NCI-H446 treated with DMSO at 0.1 percent for 48 hours (cell line): Measurements from ENCODE around the gene VPS13A.
"Not testable (repeated sequence)": the region's sequence is repeated elsewhere in the genome, so short reads cannot be mapped to it uniquely, and the experiment has no call there.

Experiments
- DNase-seq: peaks from one replicate; lab custom pipeline; 2025; lab: John Stamatoyannopoulos, UW

VPS13A gene

DNA sequence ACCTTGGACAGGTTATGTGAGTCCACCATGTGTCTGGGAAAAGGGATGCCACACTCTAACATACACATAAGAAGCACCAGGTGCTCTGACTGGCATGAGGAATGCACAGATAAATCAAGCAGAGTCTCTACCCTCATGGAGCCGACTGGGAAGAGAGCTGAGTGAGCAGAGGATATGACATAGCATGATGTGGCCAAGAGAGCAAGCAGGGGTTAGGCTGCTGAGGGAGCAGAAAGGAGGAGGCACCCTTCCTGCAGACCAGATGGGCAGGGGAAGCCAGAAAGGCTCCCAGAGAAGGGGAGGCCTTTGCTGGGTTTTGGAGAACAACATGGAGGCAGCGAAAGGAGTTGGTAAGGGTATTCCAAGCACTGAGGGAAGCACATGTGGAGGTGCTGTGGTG is 247.7 kb downstream of the VPS13A start:
- no peak for DNase-seq

DNA sequence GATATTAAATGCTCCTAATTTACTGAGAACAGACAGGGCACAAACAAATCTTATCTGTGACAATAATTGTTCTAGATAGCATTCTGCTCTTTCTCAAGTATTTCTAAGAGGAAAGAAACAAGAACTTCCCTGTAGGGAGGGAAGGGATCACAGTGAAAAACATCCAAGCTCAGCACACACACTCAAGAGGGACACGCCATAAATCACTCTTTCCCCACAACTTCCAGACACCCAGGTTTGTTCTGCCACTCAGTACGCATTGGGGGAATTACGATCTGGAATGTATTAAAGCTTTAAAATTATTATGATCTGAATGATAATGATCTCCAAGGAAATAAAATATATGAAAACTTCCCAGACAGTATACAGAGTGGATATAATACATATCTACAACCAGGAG is 249.4 kb downstream of the VPS13A start:
- no peak for DNase-seq

DNA sequence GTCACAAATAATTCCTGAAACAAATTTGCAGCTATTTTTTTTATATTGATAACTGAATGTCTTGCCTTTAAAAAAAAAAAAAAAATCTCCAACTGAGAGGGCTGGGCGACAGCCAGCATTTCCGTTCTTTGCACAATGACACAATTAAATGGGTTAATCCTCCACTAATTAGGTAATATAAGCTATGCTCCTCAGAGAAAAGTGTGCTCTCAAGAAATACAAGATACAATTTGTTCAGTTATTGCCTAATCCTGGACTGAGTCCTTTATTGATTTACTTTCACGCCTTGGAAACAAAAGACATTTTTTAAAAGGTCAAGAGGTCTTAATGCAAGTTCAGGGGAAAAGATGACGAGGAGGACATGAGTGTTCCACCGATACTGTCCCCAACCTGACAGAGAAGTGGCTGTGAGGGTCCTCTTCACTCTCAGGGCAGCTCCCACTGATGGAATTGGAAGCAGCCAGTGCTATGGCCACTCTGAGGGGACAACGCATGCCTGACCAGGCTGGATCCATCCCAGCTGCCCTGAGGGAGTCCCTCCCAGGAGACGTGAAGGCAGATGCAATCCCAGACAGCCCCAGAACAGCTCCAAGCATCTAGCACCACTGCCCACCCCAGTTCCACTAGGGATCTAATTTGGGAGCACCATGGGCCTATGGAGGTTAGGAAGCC is 250.1 kb downstream of the VPS13A start:
- DNase-seq: no peak

DNA sequence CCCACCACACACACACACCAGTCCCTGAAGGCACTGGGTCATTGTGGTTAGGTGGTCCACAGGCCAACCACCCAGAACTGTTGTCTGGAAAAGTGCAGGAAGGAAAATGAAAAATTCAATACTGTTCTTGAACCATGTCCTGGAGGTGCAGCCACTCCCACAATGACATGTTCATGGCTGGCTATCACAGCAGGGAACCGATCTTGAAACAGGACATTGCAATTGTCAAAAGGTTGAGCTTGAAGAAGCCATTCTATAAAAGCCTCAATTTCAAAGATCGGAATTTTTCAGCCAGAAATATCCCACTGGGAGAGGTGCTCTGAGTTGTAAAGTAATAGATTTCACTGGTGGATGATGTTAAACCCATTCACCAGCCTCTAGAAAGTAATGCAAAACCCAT is 252.6 kb downstream of the VPS13A start:
- no peak for DNase-seq

DNA sequence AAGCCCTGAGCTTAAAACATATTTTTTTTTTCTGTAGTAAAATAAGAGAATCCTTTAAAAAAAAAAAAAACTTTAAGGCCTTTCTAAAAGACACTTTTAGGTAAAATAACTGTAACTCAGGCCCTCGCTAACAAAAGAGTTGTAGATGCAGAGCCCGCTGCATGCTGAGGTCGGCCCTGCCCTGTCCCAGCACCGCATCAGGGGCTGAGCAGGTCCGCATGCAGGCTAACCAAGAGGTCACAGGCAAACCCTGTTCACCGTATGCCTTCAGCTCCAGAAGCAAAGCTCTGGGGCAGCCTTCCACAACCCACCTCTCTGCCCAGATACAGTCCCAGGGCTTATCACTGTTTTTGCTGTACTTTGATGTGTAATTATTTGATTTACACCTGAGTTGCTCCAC is 254.7 kb downstream of the VPS13A start:
- DNase-seq: no peak

DNA sequence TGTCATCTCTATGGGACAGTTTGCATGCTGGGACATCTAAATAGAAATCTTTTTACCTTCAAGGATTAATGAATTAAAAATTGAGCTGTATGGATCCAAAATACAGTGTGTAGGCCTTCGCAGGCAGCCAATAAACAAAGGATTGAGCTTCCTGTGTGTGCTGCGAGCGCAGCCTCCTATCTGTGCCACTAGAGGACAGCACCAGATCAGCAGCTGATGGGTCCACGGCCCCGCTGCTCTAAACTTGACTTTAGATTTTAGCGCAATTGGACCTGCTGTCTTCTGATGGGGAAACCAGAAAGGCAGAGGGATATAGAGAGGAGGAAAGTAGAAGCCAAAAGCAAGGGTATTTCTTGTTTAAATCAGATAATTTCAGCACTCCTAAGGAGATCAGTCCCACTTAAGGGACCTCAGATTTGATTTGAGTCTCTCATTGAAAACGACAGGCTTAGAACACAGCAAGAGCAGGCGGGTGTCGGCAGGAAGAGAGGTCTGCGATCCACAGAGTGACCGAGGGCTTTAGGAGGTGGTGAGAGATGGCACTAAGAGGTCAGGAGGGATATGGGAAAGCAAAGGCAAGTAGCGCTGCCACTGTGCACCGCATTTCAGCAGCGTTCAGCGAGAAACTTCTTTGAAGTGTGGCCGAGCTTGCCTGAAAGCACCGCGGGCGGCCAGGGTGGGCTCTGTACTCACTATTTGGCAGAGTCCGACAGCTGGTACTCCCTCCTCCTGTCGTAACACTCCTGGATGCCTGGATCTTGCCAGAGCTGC is 256.5 kb downstream of the VPS13A start:
- DNase-seq: peak; percentile 7

DNA sequence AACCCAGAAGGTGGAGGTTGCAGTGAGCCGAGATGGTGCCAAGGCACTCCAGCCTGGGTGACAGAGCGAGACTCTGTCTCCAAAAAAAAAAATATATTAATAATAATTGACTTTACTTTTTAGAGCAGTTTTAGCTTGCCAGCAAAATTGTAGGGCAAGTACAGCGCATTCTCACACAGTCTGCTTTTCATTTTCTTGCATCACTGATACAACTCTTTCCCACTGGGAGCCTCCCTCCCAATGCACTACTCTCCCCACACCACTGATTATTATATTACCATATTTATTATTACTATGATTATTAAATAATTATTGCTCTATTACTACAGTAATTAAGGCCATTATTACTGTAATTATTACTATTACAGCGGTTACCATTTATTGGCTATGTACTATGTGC is 257.9 kb downstream of the VPS13A start:
- DNase-seq: no peak

DNA sequence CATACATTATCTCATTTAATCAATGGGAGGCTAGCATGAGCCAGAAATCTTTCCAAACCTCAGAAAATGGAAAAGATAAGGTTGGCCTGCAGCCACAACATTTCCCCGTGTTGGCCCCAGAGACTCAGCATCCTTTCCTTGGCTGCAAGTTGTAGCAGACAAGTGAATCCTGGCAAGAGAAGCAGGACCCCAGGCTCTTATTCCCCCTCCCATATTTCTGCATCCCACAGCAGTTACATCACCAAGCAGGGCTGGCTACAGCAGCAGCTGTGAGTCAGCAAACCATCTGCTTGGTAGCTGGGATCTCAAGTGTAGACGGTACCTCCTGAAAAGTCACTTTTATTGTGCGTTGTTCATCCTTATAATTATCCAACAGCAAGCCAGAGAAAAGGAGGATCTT is 258.4 kb downstream of the VPS13A start:
- peak; percentile 9 for DNase-seq

DNA sequence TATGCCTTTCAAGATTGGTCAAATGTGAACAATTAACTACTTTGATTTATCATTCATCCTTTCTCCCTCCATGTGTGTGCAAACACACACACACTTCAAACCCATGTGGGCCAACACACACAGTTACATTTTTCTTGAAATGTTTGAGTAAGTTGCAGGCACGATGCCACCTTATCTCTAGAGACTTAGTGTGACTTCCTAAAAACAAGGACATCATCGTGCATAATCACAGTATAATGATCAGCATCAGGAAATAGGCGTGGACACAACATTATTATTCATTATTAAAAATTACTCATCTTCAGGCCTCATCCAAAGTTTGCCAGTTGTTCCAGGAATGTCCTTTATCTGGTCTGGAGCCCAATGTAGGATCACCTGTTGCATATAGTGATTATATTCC is 261.3 kb downstream of the VPS13A start:
- DNase-seq: no peak

DNA sequence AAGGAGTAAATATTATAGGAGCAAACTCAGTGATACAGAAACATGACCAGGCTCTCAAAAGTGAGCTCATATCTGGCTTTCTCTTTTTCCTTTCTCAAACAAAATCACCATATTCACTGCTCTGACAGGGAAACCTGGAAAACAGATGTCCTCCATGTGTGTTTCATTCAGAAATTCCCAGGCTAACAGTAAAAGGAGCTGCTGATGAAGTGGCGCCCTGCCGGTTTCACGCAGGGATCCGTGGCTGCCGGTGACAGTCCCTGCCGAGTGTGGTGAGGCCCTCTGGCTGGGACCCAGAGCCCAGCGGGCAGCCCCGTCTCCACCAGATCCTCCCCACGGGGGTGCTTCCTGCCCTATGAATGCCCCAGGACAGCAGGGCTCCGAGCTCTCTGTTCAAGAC is 262.7 kb downstream of the VPS13A start:
- DNase-seq: no peak

DNA sequence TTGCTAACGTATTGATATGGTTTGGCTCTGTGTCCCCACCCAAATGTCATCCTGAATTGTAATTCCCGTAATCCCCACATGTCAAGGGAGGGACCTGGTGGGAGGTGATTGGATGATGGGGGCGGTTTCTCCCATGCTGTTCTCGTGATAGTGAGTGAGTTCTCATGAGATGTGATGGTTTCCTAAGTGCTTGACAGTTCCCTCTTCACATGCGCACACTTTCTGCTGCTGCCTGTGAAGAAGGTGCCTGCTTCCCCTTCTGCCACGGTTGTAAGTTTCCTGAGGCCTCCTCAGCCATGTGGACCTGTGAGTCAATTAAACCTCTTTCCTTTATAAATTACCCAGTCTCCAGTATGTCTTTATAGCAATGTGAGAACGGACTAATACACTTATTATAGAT is 263.8 kb downstream of the VPS13A start:
- DNase-seq: not testable (repeated sequence)

DNA sequence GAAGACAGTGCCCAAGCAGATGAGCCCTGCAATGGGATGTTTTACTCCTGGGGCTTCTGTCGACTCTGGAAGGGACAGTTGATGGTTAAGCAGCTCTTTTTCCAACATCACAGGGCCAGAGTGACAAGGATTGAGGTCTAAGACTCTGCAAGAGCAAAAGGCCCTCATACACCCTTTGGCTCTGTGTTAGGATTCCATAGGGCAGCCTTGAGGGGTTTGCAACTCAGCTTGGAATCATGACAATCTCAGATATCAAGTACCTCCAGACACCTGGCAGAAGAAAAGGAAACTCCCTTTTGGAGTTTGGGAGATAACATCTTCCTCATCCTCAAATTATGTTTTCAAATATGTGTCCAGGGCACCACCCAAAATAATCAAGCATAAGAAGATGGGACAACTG is 265.1 kb downstream of the VPS13A start:
- no peak for DNase-seq

DNA sequence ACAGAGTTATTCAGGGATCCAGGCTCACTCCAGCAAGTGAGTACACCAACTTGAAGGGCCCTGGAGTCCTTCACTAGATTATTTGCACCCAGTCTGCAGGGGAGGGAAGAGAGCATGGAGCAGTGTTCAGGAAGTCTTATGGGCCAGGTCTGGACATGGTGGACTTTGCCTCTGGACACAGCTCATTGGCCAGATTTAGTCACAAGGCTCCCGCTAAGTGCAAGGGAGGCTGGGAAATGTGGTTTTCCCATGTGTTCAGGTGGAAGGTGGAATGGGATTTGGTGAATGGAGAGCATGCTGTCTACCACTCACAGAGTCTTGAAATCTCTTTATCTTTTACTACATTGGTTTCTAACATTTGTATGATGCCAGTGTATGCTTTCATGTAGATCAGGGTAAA is 270.3 kb downstream of the VPS13A start:
- DNase-seq: no peak

DNA sequence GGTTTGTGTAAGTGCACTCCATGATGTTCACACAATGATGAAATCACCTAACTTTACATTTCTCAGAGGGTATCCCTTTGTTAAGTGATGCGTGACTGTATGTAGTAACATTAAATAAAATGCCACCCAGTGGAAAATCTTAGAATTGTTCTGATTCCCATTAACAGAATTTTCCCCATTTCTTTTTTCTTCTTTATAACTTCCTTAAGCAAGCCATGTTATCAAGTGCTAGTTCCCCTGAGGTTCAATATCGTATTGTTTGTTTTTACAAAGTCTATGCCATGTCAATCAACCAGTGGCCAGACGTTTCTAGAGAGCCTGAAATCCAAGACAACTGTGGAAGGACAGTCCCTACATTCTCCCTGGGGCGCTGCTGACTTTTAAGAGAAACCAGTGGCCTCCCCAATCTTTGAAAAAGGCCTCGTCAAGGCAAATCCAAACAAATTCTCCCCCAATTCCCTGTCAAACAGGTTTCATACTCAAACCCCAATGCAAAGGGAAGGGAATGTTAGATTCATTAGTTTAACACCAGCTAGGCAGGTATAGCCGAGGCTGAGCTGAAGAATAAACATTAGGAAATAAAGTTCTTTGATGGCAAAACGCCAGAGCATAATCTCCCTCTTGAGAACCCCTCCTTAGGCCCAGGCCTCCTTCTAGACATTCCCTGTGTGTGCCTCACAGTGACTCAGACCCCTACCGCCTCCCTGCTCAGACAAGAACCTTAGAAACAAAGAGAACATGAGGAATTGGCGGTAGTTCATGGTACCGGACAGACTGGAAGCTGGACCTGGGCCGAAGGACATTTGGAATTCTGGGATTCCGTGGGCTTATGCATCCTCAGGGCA is 272.1 kb downstream of the VPS13A start:
- DNase-seq: no peak

DNA sequence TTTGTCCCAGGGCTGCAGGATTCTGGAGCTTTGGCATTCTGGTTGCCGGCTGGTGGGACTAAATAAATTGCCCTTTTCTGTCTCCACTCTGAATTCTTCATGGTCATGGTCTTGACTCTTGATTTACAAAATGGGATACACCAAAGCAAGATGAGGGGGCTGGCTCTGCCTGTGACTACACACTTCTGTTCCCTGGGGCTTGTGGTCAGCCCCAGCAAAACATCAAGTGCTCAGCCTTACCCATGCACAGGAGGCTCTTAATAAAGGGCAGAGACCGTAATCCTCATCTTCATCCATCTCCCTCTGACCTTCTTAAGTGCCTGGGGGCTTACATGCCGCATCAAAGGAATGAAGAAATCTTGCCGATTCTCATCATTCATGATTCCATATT is 272.7 kb downstream of the VPS13A start:
- no peak for DNase-seq

DNA sequence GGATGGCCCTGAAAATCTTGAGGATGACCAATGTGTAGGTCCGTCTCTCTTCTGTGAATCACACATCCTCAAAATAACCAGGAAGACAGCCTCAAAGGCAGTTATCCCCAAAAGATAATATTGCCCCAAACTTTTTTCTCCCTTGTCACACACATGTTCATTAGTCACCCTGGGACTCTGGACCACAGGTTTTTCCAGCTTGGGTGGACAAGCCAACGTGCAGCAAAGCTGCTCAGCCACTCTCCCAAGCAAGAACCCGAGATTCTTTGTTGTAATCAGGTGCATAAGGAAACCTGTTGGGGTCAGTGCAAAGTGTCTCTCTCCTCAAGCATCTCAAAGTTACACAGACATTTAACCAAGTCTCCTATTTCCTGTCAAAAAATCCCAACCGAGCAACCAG is 274.2 kb downstream of the VPS13A start:
- DNase-seq: no peak

DNA sequence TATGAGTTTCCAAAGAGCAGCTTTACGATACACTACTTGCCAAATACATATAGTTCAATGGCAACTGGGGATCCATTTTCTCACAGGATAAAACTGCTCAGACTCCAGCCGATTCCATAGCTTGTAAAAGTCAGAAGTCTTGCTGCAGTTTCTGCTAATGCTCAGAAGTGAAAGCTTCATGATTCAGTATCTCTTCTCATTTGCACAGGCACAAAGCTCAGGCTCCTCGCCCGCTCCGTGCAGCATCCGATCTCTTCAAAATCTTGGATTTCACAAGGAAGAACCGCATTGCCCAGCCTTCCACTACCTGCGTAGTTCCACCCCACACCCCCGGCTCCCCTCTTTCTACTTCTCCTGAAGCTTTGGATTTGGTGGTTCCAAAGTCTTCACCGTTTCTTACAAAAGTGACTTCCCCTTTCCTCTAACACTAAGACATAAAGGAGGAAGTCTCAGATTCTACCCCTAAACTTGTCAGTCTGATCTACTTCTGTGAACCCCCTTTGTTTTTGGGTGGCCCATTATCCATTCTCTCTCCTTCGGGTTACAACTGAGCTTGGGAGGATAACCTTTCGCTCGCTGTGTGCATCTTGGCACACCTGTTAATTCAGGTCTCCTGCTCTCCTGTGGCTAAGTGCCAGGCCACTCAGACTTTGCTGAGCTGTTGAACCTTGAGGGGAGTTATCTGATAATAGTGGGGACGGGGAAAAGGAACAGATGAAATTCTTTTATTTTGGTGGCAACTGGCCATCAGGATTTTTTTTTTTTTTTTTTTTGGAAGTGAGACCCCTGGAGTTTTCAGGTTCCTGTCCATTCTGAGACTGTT is 276.7 kb downstream of the VPS13A start:
- no peak for DNase-seq

DNA sequence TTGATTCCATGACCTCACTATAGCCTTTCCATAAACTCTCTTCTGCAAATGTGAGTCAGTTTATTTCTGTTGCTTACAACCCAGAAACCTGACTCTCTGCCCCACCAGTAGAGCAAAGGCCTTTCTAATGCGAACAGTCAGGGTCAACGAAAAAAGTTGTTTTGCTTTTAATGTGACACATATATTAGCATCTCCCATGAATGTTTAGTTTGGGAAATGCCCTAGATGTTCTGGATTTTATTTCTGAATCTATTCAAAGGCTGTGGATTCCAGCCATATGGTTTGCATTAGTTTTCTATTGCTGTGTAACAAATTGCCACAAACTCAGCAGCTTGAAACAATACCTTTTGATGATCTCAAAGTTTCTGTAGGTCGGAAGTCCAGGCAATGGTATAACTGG is 277.3 kb downstream of the VPS13A start:
- DNase-seq: no peak

DNA sequence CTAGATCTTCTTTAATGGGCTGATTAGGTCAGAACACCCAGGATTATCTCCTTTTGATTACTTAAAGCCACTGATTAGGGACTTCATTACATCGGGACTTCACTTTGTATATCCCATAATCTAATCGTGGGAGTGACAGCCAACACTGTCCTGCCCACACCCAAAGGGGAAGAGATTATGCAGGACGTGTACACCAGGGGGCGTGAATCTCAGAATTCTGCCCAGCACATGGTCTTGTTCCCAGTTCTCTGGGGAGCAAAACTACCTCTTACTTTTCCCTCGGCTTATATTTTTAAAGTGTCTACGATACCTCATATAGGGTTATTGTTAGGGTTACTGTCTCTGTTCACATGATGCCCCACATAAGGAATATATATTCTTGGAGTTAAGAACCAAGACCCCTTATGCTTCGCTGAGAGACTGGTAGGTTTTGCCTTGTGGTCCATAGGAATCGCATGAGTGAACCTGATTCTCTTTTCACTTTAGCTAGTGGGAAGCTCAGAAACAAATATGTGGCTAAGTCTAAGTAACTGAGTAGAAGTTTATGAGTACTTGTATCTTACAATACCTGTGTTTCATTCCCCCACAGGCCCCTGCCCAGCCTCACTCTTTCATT is 278.1 kb downstream of the VPS13A start:
- DNase-seq: no peak

DNA sequence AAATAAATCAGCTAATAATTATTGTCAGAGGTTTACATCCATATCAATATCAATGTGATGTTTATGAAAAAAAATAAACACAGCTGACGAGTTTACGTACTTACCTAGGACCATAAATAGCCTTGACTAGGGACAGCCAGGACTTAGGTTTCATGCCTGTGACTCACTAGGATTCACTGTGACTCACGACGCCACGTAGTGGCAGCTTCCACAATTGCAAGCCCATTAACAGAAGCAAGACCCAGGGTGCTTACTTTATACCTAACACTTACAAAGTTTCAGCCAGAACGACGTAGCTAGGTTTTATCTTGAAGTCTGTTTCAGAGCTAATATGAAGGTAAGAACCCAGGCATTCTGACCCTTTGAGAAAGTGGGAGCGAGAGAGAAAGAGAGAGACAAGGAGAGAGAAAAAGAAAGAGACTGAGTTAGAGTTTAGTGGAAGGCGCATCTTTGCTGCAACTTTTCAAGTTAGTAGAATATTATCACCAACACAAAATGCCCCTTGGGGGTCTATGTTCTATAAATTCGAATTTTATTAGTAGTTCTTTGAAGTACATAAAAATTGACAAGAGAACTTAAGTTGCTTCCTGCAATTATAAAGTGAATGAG is 279.6 kb downstream of the VPS13A start:
- peak; percentile 13 for DNase-seq

DNA sequence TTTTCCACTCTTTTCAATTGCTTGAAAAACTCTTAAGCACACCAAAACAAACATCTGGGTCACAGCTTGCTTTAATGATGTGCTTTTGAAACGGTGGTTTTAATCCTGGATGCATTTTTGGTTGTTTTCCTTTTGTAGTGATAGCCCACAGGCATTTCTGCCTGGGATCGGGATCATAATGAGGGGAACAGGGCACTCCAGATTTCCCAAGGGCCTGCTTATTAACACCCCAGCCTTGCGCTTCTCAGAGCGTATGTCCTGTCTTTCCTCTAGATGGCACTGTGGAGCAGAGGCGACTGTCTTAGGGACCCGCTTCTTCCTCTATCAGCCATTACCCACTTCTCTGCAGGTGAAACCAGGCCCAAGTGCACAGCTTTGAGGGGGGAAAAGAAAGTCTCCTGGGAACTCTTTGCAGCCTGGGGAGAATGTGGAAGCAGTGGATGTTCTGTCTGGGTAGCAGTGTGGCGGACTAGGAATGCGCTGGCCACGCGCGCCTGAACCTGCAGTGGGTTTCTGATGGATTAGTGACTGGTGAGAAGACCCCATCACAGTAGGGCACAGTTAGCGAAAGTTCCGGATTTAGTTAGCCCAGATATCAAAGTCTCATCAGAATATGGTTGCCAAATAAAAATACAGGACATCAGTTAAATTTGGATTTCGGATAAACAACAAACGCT is 280.7 kb downstream of the VPS13A start:
- DNase-seq: no peak
